A549 (cell line): ENCODE data around the gene BNC1.

Source experiments
- CEBPB ChIP-seq, 2 experiments: fragments of >200 bp in 1 of 2; sonication (Bioruptor Twin) in 1 of 2; formaldehyde crosslinking in 1 of 2; IDR thresholded peaks; 2 replicates each; pipeline ENCODE4 v1.6.1; 2012 to 2016
- CHD2 ChIP-seq: fragments of 150-350 bp; IDR thresholded peaks from 2 replicates; pipeline ENCODE4 v1.6.1; 2014; ENCODE audit warnings: low read length; ENCODE audit not compliant: partially characterized antibody
- CTCF ChIP-seq: fragments of >200 bp; sonication (Bioruptor Twin); formaldehyde crosslinking; IDR thresholded peaks from 3 replicates; pipeline ENCODE4 v1.5.1; 2016
- EP300 ChIP-seq, 2 experiments: fragments of >200 bp; sonication (Bioruptor Twin); formaldehyde crosslinking; IDR thresholded peaks; 2 replicates in 1 of 2; 3 replicates in 1 of 2; pipeline ENCODE4 v1.6.1; 2016 to 2017
- HOXA7 ChIP-seq: fragments of 250-450 bp; sonication (Bioruptor Pico); IDR thresholded peaks from 2 replicates; pipeline ENCODE4 v1.5.0; 2020; ENCODE audit warnings: mild to moderate bottlenecking, moderate library complexity
- MAFK ChIP-seq: fragments of 450-650 bp; IDR thresholded peaks from 2 replicates; pipeline ENCODE4 v1.6.1; 2014; ENCODE audit not compliant: partially characterized antibody
- MAX ChIP-seq: IDR thresholded peaks from 2 replicates; pipeline ENCODE4 v1.6.1; 2012
- PHF8 ChIP-seq: fragments of 200-600 bp; sonication (generic); IDR thresholded peaks from 2 replicates; pipeline ENCODE4 v1.6.1; 2016; ENCODE audit warnings: low read depth, mild to moderate bottlenecking, antibody characterized with exemption, moderate library complexity, borderline replicate concordance
- POLR2A ChIP-seq: IDR thresholded peaks from 2 replicates; pipeline ENCODE4 v1.6.1; 2012; ENCODE audit warnings: mild to moderate bottlenecking, low read length
- RNF2 ChIP-seq: fragments of 200-600 bp; sonication (generic); IDR thresholded peaks from 2 replicates; pipeline ENCODE4 v1.6.1; 2016; ENCODE audit warnings: low read depth, mild to moderate bottlenecking, antibody characterized with exemption, moderate library complexity, borderline replicate concordance
- SMC3 ChIP-seq: fragments of >200 bp; sonication (Bioruptor Twin); formaldehyde crosslinking; IDR thresholded peaks from 3 replicates; pipeline ENCODE4 v1.6.1; 2018; ENCODE audit warnings: inconsistent platforms
- TF ChIP-seq, protein P1 (sequence below): fragments of 200-600 bp; sonication (generic); IDR thresholded peaks from 2 replicates; pipeline ENCODE4 v1.6.1; 2016; ENCODE audit warnings: antibody characterized with exemption, mild to moderate bottlenecking, moderate library complexity

GRCh38 chr15:83249030-83249343 is 35.5 kb downstream of the BNC1 start:
- TF ChIP-seq POLR2A (no peak), SMC3 (no peak), HOXA7 (no peak), CTCF (no peak), RNF2 (no peak), PHF8 (no peak), MAFK (no peak), EP300 (IDR thresholded peaks at IDR 0.05) (no peak), CHD2 (no peak), CEBPB (IDR thresholded peaks at IDR 0.05) (no peak), MAX (no peak)
- TF ChIP-seq, protein P1, sequence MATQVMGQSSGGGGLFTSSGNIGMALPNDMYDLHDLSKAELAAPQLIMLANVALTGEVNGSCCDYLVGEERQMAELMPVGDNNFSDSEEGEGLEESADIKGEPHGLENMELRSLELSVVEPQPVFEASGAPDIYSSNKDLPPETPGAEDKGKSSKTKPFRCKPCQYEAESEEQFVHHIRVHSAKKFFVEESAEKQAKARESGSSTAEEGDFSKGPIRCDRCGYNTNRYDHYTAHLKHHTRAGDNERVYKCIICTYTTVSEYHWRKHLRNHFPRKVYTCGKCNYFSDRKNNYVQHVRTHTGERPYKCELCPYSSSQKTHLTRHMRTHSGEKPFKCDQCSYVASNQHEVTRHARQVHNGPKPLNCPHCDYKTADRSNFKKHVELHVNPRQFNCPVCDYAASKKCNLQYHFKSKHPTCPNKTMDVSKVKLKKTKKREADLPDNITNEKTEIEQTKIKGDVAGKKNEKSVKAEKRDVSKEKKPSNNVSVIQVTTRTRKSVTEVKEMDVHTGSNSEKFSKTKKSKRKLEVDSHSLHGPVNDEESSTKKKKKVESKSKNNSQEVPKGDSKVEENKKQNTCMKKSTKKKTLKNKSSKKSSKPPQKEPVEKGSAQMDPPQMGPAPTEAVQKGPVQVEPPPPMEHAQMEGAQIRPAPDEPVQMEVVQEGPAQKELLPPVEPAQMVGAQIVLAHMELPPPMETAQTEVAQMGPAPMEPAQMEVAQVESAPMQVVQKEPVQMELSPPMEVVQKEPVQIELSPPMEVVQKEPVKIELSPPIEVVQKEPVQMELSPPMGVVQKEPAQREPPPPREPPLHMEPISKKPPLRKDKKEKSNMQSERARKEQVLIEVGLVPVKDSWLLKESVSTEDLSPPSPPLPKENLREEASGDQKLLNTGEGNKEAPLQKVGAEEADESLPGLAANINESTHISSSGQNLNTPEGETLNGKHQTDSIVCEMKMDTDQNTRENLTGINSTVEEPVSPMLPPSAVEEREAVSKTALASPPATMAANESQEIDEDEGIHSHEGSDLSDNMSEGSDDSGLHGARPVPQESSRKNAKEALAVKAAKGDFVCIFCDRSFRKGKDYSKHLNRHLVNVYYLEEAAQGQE: no peak
